ENCODE data around the gene DDX59.
A peak's percentile ranks its signal among the peaks of the same experiment; 100 is the strongest.
"Not testable (repeated sequence)": the region's sequence is repeated elsewhere in the genome, so short reads cannot be mapped to it uniquely, and the experiment has no call there.

Gene DDX59

DNA sequence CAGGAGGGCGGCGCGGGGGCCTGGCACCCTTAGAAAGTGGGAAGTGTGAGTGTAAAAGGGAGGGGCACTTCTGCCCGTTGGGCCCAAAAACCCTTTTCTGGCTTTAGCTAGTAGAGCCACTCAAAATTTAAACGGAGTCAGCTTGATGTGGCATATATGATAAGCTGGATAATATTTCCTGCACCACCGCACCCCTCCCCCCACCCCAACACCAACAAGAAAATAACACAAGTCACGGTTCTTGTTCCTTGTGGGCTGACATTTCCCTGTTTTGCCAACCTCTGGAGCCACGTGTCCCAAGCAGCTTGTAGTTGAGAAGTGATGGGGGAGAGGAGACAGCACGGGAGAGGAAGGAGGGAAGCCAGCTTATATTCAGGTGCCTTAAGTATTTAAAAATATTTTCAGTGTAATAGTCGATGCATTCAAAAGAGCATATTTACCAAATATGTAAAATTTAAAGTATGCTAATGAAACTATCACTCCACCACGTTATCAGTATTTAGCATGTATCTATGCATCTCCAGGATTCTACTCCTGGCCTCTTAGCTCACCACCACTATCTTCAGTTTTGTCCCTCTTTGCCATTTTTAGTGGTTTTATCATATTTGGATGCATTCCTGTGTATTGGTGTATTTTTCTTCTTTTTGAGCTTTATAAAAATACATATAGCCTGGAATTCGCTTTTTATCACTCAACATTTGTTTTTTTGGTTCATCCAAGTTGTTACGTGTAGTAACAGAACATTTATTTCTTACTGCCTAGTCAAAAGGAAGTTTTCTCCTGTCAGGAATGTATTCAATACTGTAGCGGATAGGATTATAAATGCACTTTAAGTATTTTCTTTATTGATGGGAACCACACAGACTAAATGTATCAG, 773 bp upstream of the DDX59 start:
- DNase-seq (ENCODE audit: low spot score), result peak; percentile 79

DNA sequence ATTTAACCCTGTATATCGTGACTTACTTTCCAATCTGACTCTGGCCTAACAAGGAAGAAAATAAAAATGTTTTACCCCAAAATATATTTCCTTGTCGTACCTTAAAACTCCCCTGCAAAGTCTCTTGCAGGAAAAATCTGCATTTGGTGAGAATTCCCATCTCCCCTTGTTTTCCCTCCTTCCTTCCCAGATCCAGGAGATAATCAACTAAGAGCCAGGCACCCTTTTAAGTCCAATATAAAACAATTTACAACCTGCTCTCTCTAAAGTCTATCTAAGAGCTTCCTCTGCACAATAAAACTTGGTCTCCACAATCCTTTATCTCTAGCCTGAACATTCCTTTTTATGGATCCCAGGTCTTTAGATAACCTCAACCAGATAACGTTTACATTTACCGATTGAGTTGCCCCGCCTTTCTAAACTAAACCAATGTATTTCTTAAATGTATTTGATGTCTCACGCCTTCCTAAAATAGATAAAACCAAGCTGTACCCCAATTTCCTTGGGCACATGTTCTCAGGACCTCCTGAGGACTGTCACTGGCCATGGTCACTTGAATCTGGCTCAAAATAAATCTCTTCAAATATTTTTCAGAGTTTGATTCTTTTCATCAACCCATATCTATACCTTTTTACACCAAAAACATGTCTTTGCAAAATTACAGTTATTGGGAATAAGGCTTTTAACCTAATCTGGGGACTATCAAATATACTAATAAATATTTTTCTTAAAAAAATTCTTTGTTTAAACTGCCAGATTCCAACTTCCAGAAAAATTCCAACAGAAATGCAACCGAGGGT, 993 bp downstream of the DDX59 start:
- no peak for DNase-seq (ENCODE audit: low spot score)

DNA sequence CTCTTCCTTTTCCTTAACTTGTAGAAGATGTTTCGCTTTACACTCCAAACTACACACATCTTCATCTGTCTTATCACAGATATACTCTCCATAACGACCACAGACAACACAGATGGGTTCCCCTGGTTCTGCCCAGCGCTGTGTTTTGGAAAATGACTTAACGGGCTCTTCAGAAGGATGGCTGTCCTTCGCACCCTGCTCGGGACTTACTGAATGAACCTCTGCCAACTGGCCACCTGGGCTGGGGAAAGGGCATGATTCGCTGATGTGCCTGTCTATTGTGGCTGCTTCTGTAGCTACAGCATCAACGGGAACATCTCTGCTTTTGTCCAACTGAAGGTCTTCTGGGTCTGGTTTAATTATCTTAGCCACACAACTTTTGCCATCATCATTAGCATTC, 3.4 kb downstream of the DDX59 start:
- DNase-seq (ENCODE audit: low spot score), result no peak

DNA sequence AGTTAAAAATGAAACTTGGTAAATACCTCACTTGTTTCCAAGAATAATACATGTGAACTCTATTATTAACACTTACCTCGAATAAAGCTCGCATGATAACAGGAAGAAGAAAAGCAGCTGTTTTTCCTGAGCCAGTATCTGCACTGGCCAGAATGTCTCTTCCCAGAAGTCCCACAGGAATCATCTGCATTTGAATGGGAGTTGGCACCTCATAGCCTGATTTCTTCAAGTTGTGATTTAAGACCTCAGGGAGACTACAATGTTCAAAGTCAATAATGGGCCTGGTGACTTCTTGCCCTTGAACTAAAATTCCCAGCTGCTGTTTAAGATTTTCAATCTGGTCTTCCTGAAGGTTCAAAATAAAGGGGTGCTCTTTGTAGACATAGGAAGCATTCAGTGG, 3.8 kb downstream of the DDX59 start:
- DNase-seq (ENCODE audit: low spot score), result no peak

DNA sequence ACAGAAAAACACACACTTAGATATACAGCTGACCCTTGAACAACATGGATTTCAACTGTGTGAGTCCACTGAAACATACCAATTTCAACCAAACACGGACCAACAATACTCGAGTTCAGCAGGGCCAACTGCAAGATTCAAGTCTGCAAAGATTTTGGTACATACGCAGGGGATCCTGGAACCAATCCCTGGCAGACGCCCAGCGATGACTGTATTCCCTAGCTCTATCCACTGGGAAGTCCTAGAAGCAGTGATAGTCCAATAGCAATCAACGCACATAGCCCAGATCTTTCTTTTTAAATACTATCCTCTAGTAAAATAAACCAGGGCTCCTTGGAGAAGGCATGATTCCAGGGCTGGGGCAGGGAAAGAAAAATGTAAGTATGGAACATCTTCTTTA, 9.0 kb downstream of the DDX59 start:
- no peak for DNase-seq (ENCODE audit: low spot score)

DNA sequence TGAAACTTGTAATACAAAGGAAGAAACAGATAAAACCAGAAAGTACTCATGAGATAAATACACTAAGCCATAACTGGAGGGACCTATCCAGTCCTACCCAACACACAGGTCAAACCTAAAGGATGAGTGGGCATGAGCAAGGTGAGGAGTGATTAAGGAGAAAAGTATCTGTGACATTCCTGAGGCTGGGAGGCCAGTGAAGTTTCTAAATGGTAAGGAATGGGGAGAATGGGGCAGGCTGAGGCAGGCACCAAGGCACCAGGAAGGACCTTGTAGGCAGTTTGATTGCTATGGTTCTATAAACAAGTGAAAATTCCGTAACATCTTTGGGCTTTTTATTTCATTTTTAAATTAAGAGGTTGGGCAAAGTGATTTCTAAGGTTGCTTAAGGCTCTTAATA, 10.4 kb downstream of the DDX59 start:
- no peak for DNase-seq (ENCODE audit: low spot score)

DNA sequence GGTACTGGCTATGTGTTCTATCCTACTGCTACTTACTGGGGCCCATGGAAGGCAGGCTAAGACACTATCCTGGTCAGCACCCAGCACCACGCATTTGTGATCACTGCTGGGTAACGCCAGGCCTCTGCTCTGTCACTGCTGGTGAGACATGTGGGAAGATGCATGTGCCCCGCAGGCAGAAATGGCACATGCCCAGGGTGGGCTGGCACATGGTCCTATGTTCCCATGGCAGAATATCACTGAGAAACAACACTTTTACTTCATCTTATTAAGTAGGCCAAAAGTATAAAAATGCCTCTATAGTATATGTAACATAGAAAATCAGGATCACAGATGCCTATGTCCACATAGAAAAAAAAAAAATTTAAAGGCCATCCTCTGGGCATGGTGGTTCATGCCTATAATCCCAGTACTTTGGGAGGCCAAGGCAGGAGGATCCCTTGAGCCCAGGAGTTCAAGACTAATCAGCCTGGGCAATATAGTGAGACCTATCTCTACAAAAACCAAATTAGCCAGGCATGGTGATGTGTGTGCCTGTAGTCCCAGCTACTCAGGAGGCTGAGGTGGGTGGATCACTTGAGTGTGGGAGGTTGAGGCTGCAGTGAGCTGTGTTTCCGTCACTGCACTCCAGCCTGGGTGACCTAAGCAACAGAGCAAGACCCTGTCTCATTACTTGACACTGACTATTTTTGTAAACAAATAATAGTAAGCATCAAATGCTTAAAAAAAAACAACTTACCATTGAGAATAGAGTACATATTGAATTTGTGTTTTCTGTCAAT, 11.5 kb downstream of the DDX59 start:
- DNase-seq (ENCODE audit: low spot score), result no peak

DNA sequence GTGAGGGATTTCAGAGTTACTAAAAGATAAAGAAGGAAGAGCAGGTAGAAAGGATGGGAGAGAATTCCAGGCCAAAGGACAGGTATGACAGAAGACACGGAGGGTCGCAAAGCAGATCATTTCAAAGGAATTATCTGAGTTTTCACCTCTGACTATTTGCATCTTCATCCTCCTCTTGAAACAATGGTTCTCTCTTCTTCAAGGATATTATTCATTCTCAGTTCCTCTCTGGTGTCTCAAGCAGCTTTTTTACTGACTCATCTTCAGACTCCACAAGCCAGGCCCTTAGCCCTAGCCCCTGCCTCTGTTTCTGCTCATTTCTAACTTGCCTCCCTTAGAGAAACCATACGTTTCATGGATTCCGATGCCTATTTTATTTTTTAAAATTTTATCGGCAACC, 15.0 kb downstream of the DDX59 start:
- no peak for DNase-seq (ENCODE audit: low spot score)

DNA sequence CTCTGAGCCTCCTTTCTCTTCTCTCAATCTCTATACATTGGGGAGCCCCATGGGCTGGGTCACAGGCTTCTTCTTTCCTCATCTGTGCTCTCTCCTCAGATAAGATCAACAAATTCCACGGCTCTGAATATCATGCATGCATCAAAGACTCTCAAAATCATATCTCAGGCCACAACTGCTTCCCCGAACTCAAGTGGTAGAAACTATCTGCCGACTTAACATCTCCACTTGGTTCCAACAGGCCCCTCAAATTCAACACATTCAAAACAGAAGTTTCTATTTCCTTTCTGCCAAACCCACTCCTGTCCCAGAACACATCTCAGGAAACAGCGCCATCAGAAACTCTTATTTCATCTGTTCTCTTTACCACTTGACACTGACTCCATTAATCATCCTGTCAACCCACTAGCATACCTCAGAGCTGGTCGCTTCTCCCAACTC, 16.7 kb downstream of the DDX59 start:
- DNase-seq (ENCODE audit: low spot score), result no peak

DNA sequence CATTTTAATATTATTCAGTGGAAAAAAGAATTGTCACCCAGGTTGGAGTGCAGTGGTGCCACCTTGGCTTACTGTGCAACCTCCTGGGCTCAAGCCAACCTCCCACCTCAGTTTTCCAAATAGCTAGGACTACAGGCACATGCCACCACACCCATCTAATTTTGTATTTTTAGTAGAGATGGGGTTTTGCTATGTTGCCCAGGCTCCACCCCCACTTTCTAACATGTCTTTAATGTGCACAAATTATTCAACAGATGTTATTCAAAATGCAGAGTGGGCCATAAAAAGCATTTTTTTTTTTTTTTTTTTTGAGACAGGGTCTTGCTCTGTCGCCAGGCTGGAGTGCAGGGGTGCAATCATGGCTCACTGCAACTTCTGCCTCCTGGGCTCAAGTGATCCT, 17.3 kb downstream of the DDX59 start:
- no peak for DNase-seq (ENCODE audit: low spot score)

DNA sequence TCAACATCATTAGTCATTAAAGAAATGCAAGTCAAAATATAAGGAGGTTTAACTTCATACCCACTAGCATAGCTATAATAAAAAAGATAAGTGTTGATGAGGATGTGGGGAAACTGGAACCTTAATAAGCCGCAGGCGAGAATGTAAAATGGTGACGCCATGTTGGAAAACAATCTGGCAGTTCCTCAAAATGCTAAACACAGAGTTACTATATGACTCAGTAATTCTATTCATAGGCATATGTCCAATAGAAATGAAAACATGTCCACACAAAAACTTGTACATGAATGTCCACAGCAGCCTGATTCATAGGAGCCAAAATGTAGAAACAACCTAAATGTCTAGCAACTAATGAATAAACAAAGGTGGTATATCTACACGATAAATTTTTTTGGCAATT, 23.2 kb downstream of the DDX59 start:
- no peak for DNase-seq (ENCODE audit: low spot score)

DNA sequence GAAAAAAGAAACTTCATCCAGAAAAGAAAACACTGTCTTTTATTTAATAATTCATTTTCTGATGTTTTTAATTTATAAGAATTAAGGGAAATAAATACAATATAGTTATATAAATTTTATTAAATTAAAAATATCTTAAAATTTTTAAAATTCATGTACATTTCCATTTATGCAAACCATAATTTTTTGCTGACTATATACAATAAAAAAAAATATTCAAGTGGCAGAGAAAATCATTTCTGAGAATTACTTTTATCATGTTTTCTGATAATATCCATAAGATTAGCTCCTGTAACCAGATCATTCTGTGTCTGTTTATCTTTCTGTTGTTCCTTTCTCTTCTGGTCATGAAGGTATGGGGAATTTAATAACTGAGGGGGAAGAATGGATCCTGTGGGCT, 25.7 kb downstream of the DDX59 start:
- no peak for DNase-seq (ENCODE audit: low spot score)

DNA sequence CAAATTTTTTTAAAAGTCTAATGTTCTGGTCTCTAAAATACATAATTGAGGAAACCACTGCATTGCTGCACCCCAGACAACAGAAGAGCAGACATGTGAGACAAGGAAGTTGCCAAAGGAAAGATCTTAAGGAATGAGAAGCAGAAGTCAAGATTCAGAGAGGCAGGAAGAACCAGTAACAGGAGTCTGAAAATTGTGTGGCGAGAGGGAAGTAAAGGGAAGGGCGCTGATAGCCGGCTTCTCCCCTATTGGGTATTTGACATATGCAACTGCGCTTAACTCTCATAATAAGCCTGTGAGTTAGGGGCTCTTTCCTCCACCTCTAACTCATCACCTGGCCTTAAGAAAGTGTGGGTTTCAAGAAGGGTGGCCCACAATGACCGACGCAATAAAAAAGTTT, 27.2 kb downstream of the DDX59 start:
- peak; percentile 40 for DNase-seq (ENCODE audit: low spot score)

DNA sequence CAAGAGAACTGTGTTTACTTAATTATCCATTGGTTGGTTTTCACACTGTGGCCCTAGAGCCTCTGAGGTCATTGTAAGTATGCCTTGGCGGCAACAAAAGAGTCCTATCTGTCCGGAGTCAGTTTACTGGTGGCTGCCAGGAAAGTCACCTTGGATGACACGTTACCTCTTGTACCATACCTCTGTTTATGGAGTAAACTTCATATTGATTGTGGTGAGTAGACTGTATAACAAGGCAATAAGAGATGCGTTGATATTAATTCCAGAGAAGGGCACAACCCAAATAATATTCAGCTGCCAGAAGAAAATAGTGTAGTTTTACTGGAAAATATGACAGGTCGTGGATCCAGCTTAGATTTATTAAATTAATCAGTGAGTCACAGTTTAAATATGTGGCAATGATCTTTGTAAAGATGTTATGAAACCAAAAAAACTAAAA, 28.7 kb downstream of the DDX59 start:
- DNase-seq (ENCODE audit: low spot score), result no peak

DNA sequence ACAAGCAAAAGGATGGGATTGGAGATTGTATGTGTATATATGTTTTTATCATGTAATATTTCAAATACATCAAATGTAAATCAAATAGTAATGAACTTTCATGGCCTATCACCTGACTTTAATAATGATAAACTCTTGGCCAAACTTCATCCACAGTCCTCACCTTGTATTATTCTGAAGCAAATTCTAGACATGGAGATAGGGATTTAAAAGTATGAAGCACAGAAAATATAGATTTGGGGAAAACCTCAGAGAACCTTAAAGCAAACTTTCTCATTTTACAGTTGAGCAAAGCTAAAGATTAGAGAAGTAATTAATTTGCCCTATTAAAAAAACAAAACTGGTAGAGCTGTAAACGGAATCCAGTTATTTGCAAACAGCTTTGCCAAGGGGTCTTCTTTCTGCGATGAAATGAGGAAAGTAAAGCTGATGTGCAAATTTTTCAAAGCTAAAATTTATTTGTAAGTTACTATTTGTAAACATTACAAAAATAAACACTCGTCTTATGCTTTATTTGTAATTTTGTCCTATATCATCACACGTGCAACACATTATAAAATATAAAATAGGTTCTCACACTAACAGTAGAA, 29.2 kb downstream of the DDX59 start:
- no peak for DNase-seq (ENCODE audit: low spot score)

DNA sequence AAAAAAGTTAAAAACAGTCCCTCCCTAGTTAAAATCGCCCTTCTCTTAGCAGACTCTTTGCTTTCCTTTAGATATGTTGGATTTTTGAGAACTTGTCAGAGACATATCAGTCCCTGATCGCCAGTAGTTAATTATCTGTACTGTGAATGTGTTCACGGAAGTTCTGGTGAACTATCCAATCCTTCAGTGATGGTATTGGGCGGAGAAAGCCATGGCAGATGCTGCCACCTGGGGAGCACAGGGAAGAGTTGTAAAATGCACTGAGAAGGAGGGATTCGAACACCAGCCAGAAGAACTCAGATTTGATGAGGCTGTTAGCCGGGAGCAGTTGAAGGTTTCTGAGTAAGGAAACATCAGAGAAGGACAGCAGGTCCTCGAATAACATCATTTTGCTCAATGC, 31.6 kb downstream of the DDX59 start:
- DNase-seq (ENCODE audit: low spot score), result no peak

DNA sequence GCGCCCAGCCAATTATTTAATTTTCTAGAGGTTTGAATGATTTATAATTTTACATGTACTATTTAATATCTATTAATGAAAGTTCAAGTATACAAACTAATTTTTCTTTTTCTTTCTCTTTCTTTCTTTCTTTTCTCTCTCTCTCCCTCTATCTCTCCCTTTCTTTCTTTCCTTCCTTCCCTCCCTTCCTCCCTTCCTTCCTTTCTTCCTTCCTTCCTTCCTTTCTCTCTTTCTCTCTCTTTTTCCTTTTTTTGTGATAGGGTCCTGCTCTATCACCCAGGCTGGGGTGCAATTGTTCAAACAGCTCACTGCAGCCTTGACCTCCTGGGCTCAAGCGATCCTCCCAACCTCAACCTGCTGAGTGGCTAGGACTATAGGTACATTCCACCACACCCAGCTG, 33.0 kb downstream of the DDX59 start:
- no peak for DNase-seq (ENCODE audit: low spot score)

DNA sequence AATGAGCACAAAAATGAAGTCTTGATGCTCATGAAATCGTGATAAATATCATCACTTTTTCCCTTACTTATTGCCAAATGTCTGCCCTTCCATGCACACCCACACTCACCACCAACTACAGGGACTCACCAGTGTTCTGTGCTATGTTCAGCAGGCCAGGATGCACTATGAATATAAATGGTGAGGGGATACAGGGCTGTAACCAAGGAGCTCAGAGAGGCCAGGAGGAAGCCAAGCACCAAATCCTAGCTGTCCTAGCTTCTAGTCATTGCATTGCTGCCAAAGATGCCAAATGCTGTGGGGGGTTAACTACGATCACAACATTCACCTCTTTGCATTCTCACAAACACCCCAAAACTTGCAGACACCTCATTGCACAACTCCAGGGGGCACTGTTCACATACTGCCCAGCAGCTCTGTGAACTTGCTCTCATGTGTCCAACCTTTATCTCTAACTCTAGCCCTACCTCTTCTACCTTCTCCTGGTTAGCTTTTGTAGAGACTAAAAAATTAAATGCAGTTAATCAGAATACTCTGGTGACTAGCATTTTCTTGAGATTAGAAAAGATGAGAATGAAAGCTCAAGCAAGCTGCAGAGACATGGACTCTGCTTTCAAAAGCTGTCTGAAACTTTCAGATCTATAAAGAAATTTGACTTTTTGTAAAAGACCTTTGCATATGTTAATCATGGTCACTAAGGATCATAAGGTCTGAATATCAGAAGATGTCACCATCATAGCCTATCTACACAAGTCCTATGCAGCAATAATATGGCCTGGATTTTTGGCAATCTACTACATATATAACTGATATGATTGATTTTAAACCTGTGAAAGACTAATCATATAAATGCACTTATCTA, 35.2 kb downstream of the DDX59 start:
- DNase-seq (ENCODE audit: low spot score), result no peak

DNA sequence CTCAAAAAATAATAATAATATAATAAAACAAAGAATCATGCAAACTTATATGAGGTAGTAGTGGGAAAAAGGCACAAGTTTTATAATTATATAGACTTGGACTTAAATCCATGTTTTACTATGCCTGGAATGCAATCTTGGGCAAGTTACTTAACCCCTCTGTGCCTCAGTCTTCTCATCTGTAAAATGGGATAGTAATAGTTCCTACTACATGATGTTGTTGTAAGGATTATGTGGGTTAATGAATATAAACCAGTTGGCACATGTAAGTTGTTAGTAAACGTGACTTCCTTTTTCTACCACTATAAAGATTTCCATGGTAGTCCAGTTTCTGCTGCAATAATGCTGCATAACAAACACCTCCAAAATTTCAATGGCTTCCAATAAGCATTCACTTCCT, 38.3 kb downstream of the DDX59 start:
- DNase-seq (ENCODE audit: low spot score), result no peak

DNA sequence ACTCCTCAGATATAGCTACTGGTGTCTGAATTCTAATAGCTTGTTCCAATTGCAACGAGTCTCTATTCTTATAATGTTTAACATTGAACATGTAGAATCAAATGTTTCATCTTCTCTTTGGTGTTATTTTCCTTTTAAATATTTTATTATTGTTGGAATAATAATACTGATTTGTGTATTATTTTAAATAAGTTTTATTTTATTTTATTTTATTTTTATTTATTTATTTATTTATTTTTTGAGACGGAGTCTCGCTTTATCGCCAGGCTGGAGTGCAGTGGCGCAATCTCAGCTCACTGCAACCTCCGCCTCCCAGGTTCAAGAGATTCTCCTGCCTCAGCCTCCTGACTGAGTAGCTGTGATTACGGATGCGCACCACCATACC, 39.2 kb downstream of the DDX59 start:
- DNase-seq (ENCODE audit: low spot score), result not testable (repeated sequence)

DNA sequence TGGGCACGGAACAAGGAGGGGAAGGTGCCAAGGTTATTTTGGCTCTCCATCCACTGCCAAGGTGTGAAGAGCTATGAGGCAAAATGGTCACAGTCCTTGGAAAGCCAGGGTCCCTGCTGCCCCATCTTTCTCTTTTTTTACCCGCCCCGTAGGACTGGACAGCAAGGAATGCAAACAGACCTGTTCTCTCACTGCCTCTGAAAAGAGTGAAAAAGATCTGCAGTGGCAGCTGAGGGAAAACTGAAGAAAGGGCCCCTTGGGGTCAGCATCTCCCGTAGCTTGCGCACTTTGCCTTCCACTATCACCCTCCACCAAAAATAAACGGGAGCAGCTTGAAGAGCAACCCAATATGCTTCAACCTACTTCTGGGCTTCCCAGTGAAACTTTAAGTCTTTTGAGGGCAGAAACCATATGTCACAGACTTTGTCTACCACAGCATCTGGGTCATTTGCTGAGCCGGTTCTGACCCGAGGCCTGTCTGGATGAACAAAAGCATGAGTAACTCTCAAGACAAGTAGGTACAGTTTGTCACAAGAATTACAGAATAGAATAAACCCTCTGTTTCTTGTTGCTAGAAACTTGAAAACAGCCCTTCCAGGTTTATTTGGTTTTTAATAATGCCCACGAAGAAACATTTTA, 39.7 kb downstream of the DDX59 start:
- DNase-seq (ENCODE audit: low spot score), result no peak

Data from globus pallidus (tissue), 1 donor.